Mucosa of descending colon (tissue), 3 donors: Measurements from ENCODE around the gene F5. TPM values are rescaled to one million over a fixed set of nuclear protein-coding genes. Genes with fewer than 3 reads are reported as not detected.

ENCODE experiments used
- ATAC-seq: fragments of 200-7000 bp; cut with Tn5 transposase; one replicate; pipeline ENCODE4 v1.9.1; 2020; ENCODE audit warnings: mild to moderate bottlenecking, moderate library complexity
- DNase-seq, 3 donors: peaks; one replicate each; pipeline ENCODE4 v3.0.0-alpha.2; 2020
- H3K36me3 ChIP-seq: fragments of 200-600 bp; one replicate; pipeline ENCODE4 v1.8.0; 2021; ENCODE audit warnings: low read depth, mild to moderate bottlenecking
- H3K4me1 ChIP-seq: fragments of 200-600 bp; one replicate; pipeline ENCODE4 v1.8.0; 2021; ENCODE audit warnings: low read depth, mild to moderate bottlenecking
- H3K4me3 ChIP-seq: fragments of 200-600 bp; one replicate; pipeline ENCODE4 v1.8.0; 2021; ENCODE audit warnings: mild to moderate bottlenecking
- H3K9me3 ChIP-seq: fragments of 200-600 bp; one replicate; pipeline ENCODE4 v1.8.0; 2021; ENCODE audit warnings: mild to moderate bottlenecking
- CTCF ChIP-seq: fragments of 200-600 bp; IDR thresholded peaks from one replicate; pipeline ENCODE4 v1.8.0; 2022; ENCODE audit warnings: antibody characterized with exemption, mild to moderate bottlenecking
- intact Hi-C, 2 donors: fragments of 100-400 bp; cut with DNase I in 1 of 2; cut with micrococcal nuclease in 1 of 2; formaldehyde crosslinking; loops; one replicate each; pipeline versions ENCODE4 v1.11.0 to v1.11.1; 2022; cut with DNase I, micrococcal nuclease
- total RNA-seq, 3 donors: library from RNA; stranded (reverse); fragmentation: NEBNext Ultra II Directional in 2 of 3; extraction: Animal tissue kit (Norgen Biotek cat#: 25700) in 2 of 3; gene quantifications; one replicate each; pipeline versions ENCODE4 v1.2.1 to v1.2.4, GENCODE V29; 2021 to 2023
- donor health status: DM: no; HTN: no; CAD: no; lungs with moderate emphysema.
- donor health status: DM: no; HTN: no; CAD: no.
- donor health status: DM: no; HTN: yes; CAD: no.

F5 gene
- total RNA-seq, 3 donors from 2014 or later, result 0.44 to 2.5 (median 0.69) TPM

- no peak overlapping the region for H3K4me3 ChIP-seq
- H3K9me3 ChIP-seq, result no peaks in the 10 kb centered on the region
- intact Hi-C loops, result no loop called here
- ATAC-seq (no peak), DNase-seq (no peak)
- no peak for TF ChIP-seq CTCF
- H3K36me3 ChIP-seq, result no peaks in the 10 kb centered on the region
- peaks cover 18% of the 10 kb centered on the region for H3K4me1 ChIP-seq
These were observed 62.4 kb downstream of the F5 start for GRCh38 chr1:169523904-169524303.

GRCh38 chr1:169521226-169521625 is 65.1 kb downstream of the F5 start:
- ATAC-seq, result peak; percentile 86
- H3K9me3 ChIP-seq, result no peaks in the 10 kb centered on the region
- H3K4me3 ChIP-seq, result no peak overlapping the region
- intact Hi-C loops, result no loop called here
- no peak for TF ChIP-seq CTCF
- H3K4me1 ChIP-seq, result peaks cover 5% of the 10 kb centered on the region
- DNase-seq, result peak; percentile 40 to 61 (median 55)
- H3K36me3 ChIP-seq, result no peaks in the 10 kb centered on the region

GRCh38 chr1:169517558-169518186 is 68.6 kb downstream of the F5 start:
- intact Hi-C loops, result no loop called here
- peak; percentile 35 for ATAC-seq

GRCh38 chr1:169515641-169516040 is 70.6 kb downstream of the F5 start:
- Histone ChIP-seq H3K9me3 (no peaks in the 10 kb centered on the region), H3K36me3 (no peaks in the 10 kb centered on the region), H3K4me1 (peaks cover 17% of the 10 kb centered on the region), H3K4me3 (no peak overlapping the region)
- DNase-seq, result no peak
- no peak for TF ChIP-seq CTCF
- peak; percentile 66 for ATAC-seq
- intact Hi-C loops, result no loop called here

More at GRCh38 chr1:169517558-169518186, 68.6 kb downstream of the F5 start:
- no peak for TF ChIP-seq CTCF
- DNase-seq, result peak in 1 of 3 donors; percentile 29
- no peak overlapping the region for H3K4me3 ChIP-seq
- H3K36me3 ChIP-seq, result no peaks in the 10 kb centered on the region
- peaks cover 17% of the 10 kb centered on the region for H3K4me1 ChIP-seq
- H3K9me3 ChIP-seq, result no peaks in the 10 kb centered on the region

DNA sequence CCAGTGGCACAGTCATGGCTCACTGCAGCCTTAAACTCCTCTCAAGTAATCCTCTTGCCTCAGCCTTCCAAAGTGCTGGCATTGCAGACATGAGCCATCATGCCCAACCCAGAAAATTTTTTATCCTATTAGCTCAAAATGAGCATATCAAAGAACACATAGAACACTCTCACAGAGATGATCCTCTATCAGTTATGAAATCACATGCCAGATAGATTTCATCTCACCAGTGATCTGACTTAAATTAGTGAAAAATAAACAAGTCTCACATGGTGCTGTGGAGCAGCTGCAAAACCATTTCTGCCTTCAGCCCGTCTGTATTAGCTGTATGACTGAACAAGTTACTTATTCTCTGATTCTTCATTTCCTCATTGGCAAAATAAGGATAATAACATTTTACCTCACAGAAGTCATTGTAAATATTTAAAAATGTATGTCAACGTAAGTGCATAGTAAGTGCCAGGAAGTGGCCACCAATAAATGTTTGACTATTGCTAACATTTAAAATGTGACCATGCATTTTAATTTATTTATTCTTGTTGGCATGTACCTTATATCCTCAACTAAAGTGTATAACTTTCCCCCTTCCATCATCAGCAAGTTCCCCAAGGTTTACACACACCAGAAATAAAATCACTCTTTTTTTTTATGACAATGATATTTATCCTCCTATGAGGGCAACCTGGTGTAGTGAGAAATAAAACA is 71.6 kb downstream of the F5 start:
- intact Hi-C loops, result no loop called here
- Histone ChIP-seq H3K4me1 (peaks cover 17% of the 10 kb centered on the region), H3K36me3 (no peaks in the 10 kb centered on the region), H3K9me3 (no peaks in the 10 kb centered on the region), H3K4me3 (no peak overlapping the region)
- ATAC-seq (peak; percentile 37), DNase-seq (no peak)
- TF ChIP-seq CTCF, result no peak
